Measurements from ENCODE around the gene TGM1. TPM values are rescaled to one million over a fixed set of nuclear protein-coding genes. Genes with fewer than 3 reads are reported as not detected.
"Not testable (repeated sequence)": the region's sequence is repeated elsewhere in the genome, so short reads cannot be mapped to it uniquely, and the experiment has no call there.

TGM1 gene
- total RNA-seq, 4 donors from 2014 or later, result 1.6 to 3.2 TPM; not detected in 2

DNA sequence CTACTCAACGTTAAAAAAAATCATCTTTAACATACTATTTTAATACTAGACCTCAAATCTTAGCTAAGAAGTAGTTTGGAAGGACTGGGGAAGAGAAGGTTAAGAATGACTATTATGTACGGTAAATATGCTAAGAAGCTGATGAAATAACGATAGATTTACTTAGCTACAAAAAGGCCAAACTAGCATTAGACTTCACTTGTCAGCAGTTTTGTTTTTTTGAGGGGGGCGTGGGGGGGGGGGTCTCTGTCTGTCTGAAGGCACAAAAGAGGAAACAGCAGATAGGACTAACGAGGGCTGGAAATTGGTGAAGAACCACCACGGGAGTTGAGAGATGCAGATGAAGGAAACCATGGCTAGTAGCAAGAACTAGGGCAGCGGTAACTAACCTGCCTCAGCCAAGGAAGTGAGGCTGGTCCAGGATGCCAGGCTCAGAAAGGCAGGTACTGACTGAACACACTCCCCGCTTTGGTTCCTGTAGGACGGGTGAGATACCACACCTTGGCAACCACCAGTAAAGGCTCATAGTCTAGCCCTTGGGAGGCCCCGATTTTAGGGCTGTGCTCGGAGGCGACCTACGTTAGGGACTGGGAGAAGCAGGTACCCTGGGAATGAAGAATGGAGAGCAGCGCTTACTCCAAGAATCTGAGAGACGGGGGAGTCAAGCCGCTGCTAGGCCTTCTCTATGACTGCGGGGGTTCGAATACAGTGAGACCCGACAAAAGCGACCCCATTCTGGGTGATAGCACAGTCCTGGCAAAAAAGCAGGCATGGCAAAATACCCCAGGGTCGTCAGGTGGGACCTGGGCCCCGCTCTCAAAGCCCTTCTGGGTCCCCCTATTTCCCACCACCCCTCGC, 31.5 kb downstream of the TGM1 start:
- H3K4me3 ChIP-seq, result peak overlapping the region; percentile 66 to 97
- H3K27me3 ChIP-seq, result no peaks in the 10 kb centered on the region
- no peaks in the 10 kb centered on the region for H3K9me3 ChIP-seq
- intact Hi-C loops (cut with DNase I; ENCODE audit: low total_unique reads), result loop anchor here (10.0 kb wide), 1 partner anchor 203 kb away; no protein-coding TSS in a partner anchor
- TF ChIP-seq POLR2A (IDR thresholded peaks at IDR 0.05) (no peak), CTCF (IDR thresholded peaks at IDR 0.05) (no peak)
- H3K4me1 ChIP-seq, result peaks cover 0 to 10% of the 10 kb centered on the region in 2 donors
- peak overlapping the region; percentile 83 to 84 for H3K27ac ChIP-seq
- H3K36me3 ChIP-seq, result no peaks in the 10 kb centered on the region
- DNase-seq, result no peak

- H3K27ac ChIP-seq, result no peak overlapping the region
- intact Hi-C loops (cut with DNase I; ENCODE audit: low total_unique reads), result no loop called here
Observed at GRCh38 chr14:24228902-24229301, 34.1 kb downstream of the TGM1 start.

GRCh38 chr14:24226473-24226872, 36.5 kb downstream of the TGM1 start:
- H3K9me3 ChIP-seq, result no peaks in the 10 kb centered on the region
- no peaks in the 10 kb centered on the region for H3K27me3 ChIP-seq
- no peak overlapping the region for H3K27ac ChIP-seq
- intact Hi-C loops (cut with DNase I; ENCODE audit: low total_unique reads), result no loop called here
- H3K36me3 ChIP-seq, result no peaks in the 10 kb centered on the region
- no peak overlapping the region for H3K4me3 ChIP-seq
- DNase-seq, result no peak
- TF ChIP-seq CTCF (IDR thresholded peaks at IDR 0.05) (no peak), POLR2A (IDR thresholded peaks at IDR 0.05) (no peak)
- H3K4me1 ChIP-seq, result peaks cover 0 to 2% of the 10 kb centered on the region in 2 donors

More at GRCh38 chr14:24228902-24229301, 34.1 kb downstream of the TGM1 start:
- TF ChIP-seq CTCF (IDR thresholded peaks at IDR 0.05) (no peak), POLR2A (IDR thresholded peaks at IDR 0.05) (no peak)
- H3K4me3 ChIP-seq, result no peak overlapping the region
- no peaks in the 10 kb centered on the region for H3K27me3 ChIP-seq
- no peaks in the 10 kb centered on the region for H3K9me3 ChIP-seq
- no peaks in the 10 kb centered on the region for H3K36me3 ChIP-seq
- peaks cover 0 to 10% of the 10 kb centered on the region in 2 donors for H3K4me1 ChIP-seq
- no peak for DNase-seq

DNA sequence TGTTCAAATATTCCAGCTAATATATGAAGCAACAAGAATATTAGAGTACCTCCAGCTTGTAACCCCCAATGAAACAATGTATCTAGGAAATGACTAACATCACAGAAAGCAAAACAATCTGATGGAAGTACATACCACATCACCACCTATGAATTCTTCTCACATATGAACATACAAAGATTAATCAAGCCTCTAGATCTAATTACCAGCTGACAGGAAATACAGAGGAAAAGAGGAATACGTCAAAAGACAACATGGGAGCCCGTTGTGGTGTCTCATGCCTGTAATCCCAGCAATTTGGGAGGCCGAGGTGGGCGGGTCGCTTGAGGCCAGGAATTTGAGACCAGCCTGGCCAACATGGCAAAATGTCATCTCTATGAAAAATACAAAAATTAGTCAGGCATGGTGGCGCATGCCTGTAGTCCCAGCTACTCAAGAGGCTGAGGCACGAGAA, 38.3 kb downstream of the TGM1 start:
- Histone ChIP-seq H3K27ac (no peak overlapping the region), H3K36me3 (no peaks in the 10 kb centered on the region), H3K4me1 (no peaks in the 10 kb centered on the region), H3K27me3 (no peaks in the 10 kb centered on the region), H3K4me3 (no peak overlapping the region), H3K9me3 (no peaks in the 10 kb centered on the region)
- TF ChIP-seq POLR2A (IDR thresholded peaks at IDR 0.05) (no peak), CTCF (IDR thresholded peaks at IDR 0.05) (no peak)
- no peak for DNase-seq
- intact Hi-C loops (cut with DNase I; ENCODE audit: low total_unique reads), result no loop called here

- H3K27ac ChIP-seq; DNase-seq; H3K36me3 ChIP-seq; H3K9me3 ChIP-seq; intact Hi-C loops (cut with DNase I; ENCODE audit: low total_unique reads); H3K27me3 ChIP-seq; H3K4me1 ChIP-seq; H3K4me3 ChIP-seq: not testable (repeated sequence)
Observed at GRCh38 chr14:24222987-24223386, 40.0 kb downstream of the TGM1 start.
